Measurements from ENCODE around the gene SYNGR2. TPM values are rescaled to one million over a fixed set of nuclear protein-coding genes. Genes with fewer than 3 reads are reported as not detected.
A peak's percentile ranks its signal among the peaks of the same experiment; 100 is the strongest.

SYNGR2 gene
- total and polyA plus RNA-seq, 9 of the 15 experiments (the other 6 are each of a cell fraction or from before 2014, with no cell fraction given), result 1.4 to 173 (median 87.8) TPM

- TF ChIP-seq TEAD4 (IDR thresholded peaks at IDR 0.05; ENCODE audit: low read length), result 0 out of 2 replicates have a peak, but pooled peaks have one; percentile 16
- TF ChIP-seq TEAD4 (CRISPR knock-in tag; IDR thresholded peaks at IDR 0.05; ENCODE audit: borderline replicate concordance), result no peak
- TF ChIP-seq ZNF431 (CRISPR knock-in tag; IDR thresholded peaks at IDR 0.05), result no peak
- TF ChIP-seq CREB1 (IDR thresholded peaks at IDR 0.05), result 0 out of 2 replicates have a peak, but pooled peaks have one; percentile 32
- TF ChIP-seq CREB1 (CRISPR knock-in tag; IDR thresholded peaks at IDR 0.05), result no peak
- TF ChIP-seq ZBTB17 (CRISPR knock-in tag; IDR thresholded peaks at IDR 0.05), result 0 out of 2 replicates have a peak, but pooled peaks have one; percentile 21
- no peak for TF ChIP-seq SRSF7 (optimal IDR thresholded peaks at IDR 0.05; ENCODE audit: low read depth, low read length)
- no peak for TF ChIP-seq ZEB2 (IDR thresholded peaks at IDR 0.05)
- peak; percentile 20 for TF ChIP-seq FIP1L1 (IDR thresholded peaks at IDR 0.05; ENCODE audit: low read depth, low read length, poor library complexity, severe bottlenecking)
- no peak for TF ChIP-seq ATF4 (CRISPR knock-in tag; IDR thresholded peaks at IDR 0.05)
- peak; percentile 27 to 47; a peak in 2 of 4 replicates for TF ChIP-seq NRF1 (conservative IDR thresholded peaks at IDR 0.05 in 1 of 2, IDR thresholded peaks at IDR 0.05 in 1 of 2)
- TF ChIP-seq FOXP1 (CRISPR knock-in tag; IDR thresholded peaks at IDR 0.05), result 0 out of 2 replicates have a peak, but pooled peaks have one; percentile 47
- TF ChIP-seq MNT (conservative IDR thresholded peaks at IDR 0.05), result peak in 1 of 2 experiments; percentile 49; a peak in 2 of 4 replicates
- TF ChIP-seq NUFIP1 (IDR thresholded peaks at IDR 0.05; ENCODE audit: partially characterized antibody), result no peak
- no peak for TF ChIP-seq HMGXB4 (CRISPR knock-in tag; IDR thresholded peaks at IDR 0.05)
- no peak for TF ChIP-seq ZNF324 (CRISPR knock-in tag; IDR thresholded peaks at IDR 0.05)
- TF ChIP-seq HNRNPL (IDR thresholded peaks at IDR 0.05; ENCODE audit: low read depth, low read length), result no peak
- peak; percentile 37; the same call in 1 of the 2 replicates for TF ChIP-seq CTBP1 (IDR thresholded peaks at IDR 0.05; ENCODE audit: borderline replicate concordance)
- TF ChIP-seq DPF2 (IDR thresholded peaks at IDR 0.05), result no peak
- no peak for TF ChIP-seq TRIM28 (IDR thresholded peaks at IDR 0.05)
- no peak for TF ChIP-seq TSC22D4 (tag; IDR thresholded peaks at IDR 0.05)
- no peak for TF ChIP-seq NBN (IDR thresholded peaks at IDR 0.05; ENCODE audit: low read depth)
- TF ChIP-seq NFIC (IDR thresholded peaks at IDR 0.05), result peak; percentile 19; the same call in 1 of the 2 replicates
- TF ChIP-seq MAX (CRISPR knock-in tag; IDR thresholded peaks at IDR 0.05), result peak; percentile 39
- no peak for TF ChIP-seq MBD2 (IDR thresholded peaks at IDR 0.05; ENCODE audit: borderline replicate concordance, low read depth)
- no peak for TF ChIP-seq ZNF655 (CRISPR knock-in tag; IDR thresholded peaks at IDR 0.05)
These were observed 41.0 kb upstream of the SYNGR2 start (continued) for GRCh38 chr17:78127239-78127887.

Measured in K562 (cell line).